Epidermal melanocyte (primary cell): ENCODE measurements around the gene GRIP2.

Experiments
- DNase-seq: peaks from one replicate; pipeline ENCODE4 v3.0.0; 2011; ENCODE audit warnings: low spot score; ENCODE audit not compliant: insufficient read length

The GRIP2 gene

GRCh38 chr3:14470461-14470860 is 69.7 kb downstream of the GRIP2 start:
- DNase-seq, result no peak

DNA sequence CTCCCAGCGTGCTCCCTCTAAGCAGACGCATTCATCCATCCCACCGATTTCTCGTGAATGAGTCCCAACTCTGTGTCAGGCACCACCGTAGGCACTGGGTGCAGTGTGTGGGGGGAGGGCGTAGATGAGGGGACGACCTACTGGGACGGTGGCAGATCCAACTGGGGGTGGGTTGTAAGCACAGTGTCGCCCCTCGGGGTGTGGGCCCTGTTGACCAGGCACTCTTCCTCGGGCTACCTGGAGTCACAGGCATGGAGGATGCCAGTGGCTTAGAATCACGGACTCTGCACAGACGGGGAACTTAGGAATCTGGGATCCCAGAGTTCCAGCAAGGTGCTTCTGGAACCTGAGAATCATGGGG is 71.5 kb downstream of the GRIP2 start:
- DNase-seq, result no peak

- peak; percentile 85 for DNase-seq
These were observed 72.1 kb downstream of the GRIP2 start for GRCh38 chr3:14467814-14468620.

DNA sequence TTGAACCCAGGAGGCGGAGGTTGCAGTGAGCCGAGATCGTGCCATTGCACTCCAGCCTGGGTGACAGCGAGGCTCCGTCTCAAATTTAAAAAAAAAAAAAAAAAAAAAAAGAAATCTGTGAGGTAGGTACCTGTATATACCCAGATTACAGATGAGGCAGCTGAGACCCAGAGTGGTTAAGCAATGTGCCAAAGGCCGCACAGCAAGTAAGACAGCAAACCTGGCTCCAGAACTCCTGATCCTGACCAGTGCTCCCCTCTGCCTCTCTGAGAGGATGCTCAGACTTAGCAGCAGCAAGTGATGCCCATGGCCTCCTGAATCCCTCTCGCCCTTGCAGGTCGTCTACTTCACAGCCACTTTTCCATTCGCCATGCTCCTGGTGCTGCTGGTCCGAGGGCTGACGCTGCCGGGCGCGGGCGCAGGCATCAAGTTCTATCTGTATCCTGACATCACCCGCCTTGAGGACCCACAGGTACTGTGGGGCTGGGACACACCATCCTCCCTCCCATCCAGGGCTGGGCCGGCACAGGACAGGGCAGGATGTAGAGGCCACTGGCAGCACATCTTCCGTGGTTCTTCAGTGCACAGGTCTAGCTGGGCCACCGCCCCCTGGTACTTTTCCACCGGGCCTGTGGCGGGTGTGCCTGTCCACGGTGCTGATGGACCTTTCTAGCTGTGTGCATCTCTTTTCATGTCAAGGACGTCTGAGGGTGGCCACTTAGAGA is 73.8 kb downstream of the GRIP2 start:
- no peak for DNase-seq

DNA sequence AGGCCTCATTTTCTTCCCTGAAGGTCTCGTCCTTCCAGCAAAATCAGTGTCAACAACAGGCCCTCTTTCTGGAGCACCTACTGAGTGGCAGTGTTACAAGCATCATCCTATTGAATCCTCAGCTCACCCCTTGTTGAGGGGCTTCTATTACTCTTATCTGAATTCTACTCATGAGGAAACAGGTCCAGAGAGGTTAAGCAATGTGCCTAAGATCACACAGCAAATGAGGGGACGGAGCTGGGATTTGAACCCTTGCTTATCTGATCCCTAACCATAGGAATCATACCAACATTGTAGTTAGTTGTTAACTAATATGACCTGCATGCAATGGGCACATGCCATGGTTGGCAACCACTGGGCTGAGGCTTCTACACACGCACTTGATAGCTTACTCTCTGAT is 74.7 kb downstream of the GRIP2 start:
- no peak for DNase-seq

DNA sequence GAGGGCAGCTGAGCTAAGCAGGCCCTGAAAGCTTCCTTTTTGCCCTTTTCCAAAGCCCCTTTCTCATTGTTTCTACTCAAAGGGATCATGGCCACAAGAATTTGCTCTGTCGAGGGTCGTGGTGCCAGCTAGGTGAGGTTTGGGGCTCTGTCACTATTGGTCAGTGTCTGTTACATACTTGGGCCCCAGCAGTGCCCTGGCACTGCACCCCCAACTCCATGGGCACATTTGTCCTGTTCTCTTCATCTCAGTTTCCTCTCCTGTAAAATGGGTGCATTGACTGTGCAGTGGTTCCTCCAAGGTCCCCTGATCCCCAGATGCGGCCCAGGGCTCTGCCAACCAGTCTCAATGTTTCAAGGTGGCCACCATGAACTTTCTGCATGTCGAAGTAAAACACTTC is 75.6 kb downstream of the GRIP2 start:
- no peak for DNase-seq

GRCh38 chr3:14464141-14464465 is 76.0 kb downstream of the GRIP2 start:
- no peak for DNase-seq

- no peak for DNase-seq
These were observed 76.6 kb downstream of the GRIP2 start for GRCh38 chr3:14463330-14464140.

- no peak for DNase-seq
These were observed 77.4 kb downstream of the GRIP2 start for GRCh38 chr3:14462738-14463137.

DNA sequence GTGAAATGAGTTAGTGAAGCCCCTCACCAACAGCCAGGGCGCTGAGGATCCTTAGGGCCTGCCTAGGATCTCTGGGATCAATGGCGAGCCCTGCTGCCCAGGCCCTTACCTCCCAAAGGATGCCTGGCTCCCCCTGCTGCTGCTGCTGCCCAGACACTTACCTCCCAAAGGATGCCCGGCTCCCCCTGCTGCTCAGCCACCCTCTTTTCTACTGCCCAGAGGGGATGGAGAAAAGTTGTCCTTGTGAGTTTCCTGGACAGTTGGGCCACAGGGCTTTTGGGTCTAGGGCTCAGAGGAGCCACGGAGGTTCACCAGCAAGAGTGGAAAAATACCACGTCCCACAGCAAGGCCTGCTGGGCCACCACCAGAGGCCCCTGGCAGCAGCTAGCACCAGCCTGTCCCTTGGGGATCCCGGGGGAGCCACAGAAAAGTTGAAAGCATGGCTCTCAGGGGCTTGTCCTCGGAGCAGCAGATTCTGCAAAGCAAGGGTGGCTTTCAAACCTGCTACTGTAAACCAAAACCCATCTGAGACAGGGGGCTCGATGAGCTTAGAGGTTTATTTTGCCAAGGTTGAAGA is 78.3 kb downstream of the GRIP2 start:
- DNase-seq, result peak; percentile 35

DNA sequence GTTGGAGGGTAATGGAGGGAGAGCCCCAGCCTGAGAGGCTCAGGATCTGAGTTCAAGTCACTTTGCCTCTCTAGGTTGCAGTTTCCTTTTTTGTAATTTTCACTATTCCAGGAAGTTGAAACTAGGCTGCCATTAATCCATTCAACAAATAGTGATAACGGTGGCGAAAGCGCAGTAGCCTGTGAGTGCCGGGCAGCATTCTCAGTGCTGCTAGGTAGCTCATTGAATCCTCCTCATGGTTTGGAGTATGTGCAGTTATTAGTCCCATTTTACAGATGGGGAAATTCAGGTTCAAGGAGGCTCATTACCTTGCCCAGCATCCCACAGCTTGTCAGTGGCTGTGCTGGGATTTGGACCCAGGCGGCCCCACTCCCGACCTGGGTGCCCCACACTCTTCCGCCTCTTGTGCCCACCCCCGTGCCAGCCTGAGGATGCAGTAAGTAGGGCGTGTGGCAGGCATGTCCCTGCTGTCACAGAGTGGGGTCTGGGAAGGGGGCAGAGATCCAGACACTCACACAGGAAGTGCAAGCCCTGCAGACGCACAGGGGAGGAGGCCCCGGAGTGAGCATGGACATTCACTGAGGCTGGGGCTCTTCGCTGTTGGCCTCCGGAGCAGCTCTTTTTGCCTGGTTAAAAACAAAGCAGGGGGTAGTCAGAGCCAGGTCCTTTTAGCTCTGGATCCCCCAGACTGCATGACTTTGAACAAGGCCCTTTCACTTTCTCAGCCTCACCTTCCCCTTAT is 79.0 kb downstream of the GRIP2 start:
- no peak for DNase-seq

DNA sequence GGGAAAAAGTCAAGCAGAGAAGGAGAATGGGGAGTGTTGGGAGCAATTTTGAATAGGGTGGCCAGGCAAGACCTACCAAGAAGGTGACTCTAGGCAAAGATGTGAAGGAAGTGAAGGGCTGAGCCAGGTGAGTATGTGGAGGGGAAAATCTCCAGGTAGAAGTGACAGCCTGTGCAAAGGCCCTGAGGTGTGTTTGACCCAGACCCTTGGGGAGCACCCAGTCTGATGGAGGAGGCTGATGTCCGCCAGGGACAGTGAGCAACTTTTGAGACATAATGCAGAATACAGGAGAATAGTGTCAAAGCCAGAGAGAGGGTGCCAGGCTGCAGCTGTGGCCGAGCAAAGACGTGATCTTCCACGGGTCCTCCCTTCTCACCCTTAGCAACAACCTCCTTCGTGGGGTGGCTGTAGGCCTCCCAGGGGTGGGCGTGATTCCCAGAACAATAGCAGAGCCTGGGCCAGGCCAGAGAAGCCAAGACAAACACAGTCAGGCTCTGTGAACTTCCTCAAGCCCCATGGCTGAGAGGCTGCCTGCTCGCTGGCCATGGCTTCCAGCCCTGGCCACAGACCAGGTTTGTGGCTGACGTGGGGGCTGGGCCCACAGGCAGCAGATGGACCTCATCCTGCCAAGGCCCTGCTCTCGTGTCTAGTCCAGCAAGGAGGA is 79.7 kb downstream of the GRIP2 start:
- DNase-seq, result peak; percentile 41

DNA sequence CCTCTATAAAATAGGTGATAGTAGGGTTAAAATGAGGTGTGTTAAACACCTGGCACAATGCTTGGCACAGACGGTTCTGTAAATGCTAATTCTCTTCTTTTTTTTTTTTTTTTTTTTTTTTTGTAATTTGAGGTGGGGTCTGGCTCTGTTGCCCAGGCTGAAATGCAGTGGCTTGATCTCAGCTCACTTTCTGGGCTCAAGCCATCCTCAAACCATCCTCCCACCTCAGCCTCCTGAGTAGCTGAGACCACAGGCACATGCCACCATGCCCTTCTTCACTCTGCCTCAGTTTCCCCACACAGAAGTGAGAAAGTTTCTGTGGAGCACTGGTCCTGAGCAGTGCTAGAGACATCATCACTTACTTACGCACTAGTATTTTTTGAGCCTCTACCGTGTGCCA is 80.4 kb downstream of the GRIP2 start:
- DNase-seq, result no peak

DNA sequence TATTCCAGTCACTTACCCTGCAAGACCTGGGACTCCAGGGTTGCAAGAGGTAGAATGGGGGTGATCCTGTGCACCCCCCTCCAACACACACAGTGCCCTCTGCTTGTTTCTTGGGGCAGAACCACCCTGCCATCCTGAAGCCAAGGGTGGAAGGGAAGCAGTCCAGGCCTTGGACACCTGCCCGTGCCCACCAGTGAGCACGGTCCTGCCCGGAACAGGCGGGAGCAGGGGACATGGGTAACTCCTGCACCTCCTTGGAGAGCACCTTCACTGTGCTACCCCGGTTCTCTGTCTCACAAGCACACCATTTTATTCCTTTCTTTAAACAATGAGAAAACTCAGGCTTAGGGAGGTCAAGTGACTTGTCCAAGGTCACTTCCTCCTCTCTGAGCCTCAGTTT is 80.8 kb downstream of the GRIP2 start:
- no peak for DNase-seq

- DNase-seq, result no peak
These were observed 81.5 kb downstream of the GRIP2 start for GRCh38 chr3:14458434-14459275.

DNA sequence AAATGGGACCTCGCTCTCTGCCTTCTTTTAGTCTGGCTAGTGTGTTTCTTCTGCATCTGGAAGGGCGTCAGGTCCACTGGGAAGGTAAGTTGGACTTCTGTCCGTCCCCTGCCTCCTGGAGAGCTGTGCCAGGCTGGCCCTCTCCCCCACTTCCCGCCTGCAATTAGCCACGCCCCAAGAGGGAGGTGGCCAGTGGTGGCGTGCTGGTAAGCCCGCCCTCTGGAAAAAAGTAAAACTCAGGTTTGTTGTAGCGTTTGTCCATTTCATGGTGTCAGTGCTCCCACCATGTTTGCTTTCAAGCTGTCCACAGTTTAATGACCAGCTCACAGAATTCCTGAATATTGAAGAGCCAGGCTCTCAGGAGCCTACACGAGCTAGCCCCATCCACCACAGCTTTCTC is 82.1 kb downstream of the GRIP2 start:
- DNase-seq, result no peak

DNA sequence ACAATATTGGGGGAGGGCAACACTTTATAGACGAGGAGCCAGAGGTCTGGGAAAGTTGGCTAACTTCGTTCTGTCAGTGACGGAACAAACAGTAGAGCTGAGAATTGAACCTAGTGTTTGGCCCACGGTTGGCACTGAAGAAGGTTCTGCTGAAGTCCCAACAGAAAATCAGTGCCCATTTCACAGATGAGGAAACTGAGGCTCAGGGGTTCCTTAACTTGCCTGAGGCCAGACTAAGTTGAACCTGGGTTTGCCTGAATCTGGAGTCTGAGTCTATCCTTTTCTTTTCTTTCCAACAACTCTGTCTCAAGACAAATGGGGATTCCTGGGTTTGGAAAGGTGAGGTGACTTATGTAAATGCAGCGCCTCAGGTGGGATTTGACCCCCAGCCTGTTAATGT is 82.7 kb downstream of the GRIP2 start:
- DNase-seq, result no peak

- no peak for DNase-seq
These were observed 83.3 kb downstream of the GRIP2 start for GRCh38 chr3:14456794-14457193.

DNA sequence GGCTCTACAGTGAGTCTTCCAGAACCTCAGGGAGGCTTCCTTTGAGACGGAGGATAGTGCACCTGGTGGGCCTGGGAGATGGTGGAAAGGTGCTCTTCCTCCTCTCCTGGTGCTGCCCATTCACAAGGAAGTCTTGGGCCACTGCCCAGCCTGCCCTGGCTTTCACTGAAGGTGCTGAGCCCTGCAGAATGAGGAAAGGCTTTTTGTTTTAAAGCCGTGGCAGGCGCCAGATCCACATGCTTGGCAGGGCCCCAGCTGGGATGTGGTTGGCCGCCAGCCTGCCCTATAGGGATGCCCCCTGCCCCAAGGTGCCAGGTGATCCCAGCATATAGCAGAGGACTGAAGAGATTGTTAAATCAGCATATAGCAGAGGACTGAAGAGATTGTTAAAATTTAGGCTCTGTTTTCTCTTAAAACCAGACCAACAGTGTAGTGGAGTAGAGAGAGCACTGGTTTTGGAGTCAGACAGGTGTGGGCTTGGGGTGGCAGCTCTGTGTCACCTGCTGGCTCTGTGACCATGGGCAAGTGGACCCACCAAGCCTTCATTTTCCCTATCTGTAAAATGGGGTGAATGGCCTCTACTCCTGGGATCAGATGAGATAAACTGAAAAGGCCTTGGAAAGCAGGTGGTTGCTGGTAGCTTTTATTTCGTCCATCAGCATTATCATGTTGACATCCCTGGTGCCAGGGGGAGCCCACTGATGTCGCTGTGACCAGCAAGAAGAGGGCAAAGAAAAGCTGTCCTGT is 84.4 kb downstream of the GRIP2 start:
- DNase-seq, result no peak
